ENCODE results near the gene ARL13B. TPM values are rescaled to one million over a fixed set of nuclear protein-coding genes. Genes with fewer than 3 reads are reported as not detected.

ARL13B gene
- total RNA-seq, 2 donors from 2014 or later = 17.2 to 23.9 TPM

GRCh38 chr3:93988283-93988682 is 8.3 kb downstream of the ARL13B start:
- Histone ChIP-seq H3K4me3 (ENCODE audit: low read length) (no peak overlapping the region), H3K27ac (ENCODE audit: low read depth, low read length) (no peak overlapping the region), H3K36me3 (ENCODE audit: control insufficient read depth, insufficient read depth, low read length) (no peaks in the 10 kb centered on the region), H3K9ac (ENCODE audit: extremely low read depth, low read length, poor library complexity, severe bottlenecking) (no peak overlapping the region), H3K4me1 (ENCODE audit: control insufficient read depth, insufficient read depth, low read length) (no peaks in the 10 kb centered on the region), H3K9me3 (ENCODE audit: control insufficient read depth, low read length) (no peaks in the 10 kb centered on the region), H3K27me3 (ENCODE audit: control insufficient read depth, insufficient read depth, low read length, poor library complexity, severe bottlenecking) (no peaks in the 10 kb centered on the region)
- Mint-ChIP-seq H3K36me3 (ENCODE audit: low read depth) (no peaks in the 10 kb centered on the region), H3K4me1 (peaks cover 5% of the 10 kb centered on the region), H3K9me3 (no peaks in the 10 kb centered on the region), H3K27me3 (ENCODE audit: insufficient read depth) (no peaks in the 10 kb centered on the region), H3K4me3 (no peak overlapping the region), H3K27ac (no peak overlapping the region)
- no peak for DNase-seq
- TF ChIP-seq, protein P1, sequence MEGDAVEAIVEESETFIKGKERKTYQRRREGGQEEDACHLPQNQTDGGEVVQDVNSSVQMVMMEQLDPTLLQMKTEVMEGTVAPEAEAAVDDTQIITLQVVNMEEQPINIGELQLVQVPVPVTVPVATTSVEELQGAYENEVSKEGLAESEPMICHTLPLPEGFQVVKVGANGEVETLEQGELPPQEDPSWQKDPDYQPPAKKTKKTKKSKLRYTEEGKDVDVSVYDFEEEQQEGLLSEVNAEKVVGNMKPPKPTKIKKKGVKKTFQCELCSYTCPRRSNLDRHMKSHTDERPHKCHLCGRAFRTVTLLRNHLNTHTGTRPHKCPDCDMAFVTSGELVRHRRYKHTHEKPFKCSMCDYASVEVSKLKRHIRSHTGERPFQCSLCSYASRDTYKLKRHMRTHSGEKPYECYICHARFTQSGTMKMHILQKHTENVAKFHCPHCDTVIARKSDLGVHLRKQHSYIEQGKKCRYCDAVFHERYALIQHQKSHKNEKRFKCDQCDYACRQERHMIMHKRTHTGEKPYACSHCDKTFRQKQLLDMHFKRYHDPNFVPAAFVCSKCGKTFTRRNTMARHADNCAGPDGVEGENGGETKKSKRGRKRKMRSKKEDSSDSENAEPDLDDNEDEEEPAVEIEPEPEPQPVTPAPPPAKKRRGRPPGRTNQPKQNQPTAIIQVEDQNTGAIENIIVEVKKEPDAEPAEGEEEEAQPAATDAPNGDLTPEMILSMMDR (conservative IDR thresholded peaks at IDR 0.05) = no peak

DNA sequence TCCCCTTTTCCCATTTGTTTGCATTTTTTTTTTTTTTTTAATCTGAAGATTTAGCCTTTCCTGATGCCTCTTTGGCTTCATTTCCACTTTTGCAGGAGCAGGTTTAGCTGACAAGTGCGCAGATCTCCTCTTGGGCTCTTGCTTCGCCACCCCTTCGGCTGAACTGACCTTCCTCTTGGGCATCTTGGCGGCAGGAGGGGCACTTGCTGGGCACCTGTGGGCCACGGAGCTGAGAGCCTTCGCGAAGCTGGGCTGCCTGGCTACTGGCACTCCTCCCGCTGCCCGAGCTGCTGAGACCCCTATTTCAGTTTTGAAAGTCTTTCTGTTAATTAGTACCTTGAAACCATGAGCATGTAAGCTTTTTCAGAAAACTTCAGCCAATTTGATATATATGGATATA is 8.8 kb downstream of the ARL13B start:
- Histone ChIP-seq H3K9me3 (ENCODE audit: control insufficient read depth, low read length) (no peaks in the 10 kb centered on the region), H3K4me1 (ENCODE audit: control insufficient read depth, insufficient read depth, low read length) (no peaks in the 10 kb centered on the region), H3K4me3 (ENCODE audit: low read length) (no peak overlapping the region), H3K27ac (ENCODE audit: low read depth, low read length) (no peak overlapping the region), H3K27me3 (ENCODE audit: control insufficient read depth, insufficient read depth, low read length, poor library complexity, severe bottlenecking) (no peaks in the 10 kb centered on the region), H3K36me3 (ENCODE audit: control insufficient read depth, insufficient read depth, low read length) (no peaks in the 10 kb centered on the region), H3K9ac (ENCODE audit: extremely low read depth, low read length, poor library complexity, severe bottlenecking) (no peak overlapping the region)
- 91 to 96% methylated on average over 4 to 9 of the region's 9 CpGs for WGBS, 2 experiments (ENCODE audit: insufficient coverage in 1 of 2, insufficient read length in 1 of 2)
- Mint-ChIP-seq H3K27me3 (ENCODE audit: insufficient read depth) (no peaks in the 10 kb centered on the region), H3K4me1 (peaks cover 5% of the 10 kb centered on the region), H3K4me3 (no peak overlapping the region), H3K36me3 (ENCODE audit: low read depth) (no peaks in the 10 kb centered on the region), H3K9me3 (no peaks in the 10 kb centered on the region), H3K27ac (no peak overlapping the region)
- TF ChIP-seq, protein P1 (conservative IDR thresholded peaks at IDR 0.05) = no peak
- no peak for DNase-seq

GRCh38 chr3:93989241-93989640 is 9.3 kb downstream of the ARL13B start:
- Histone ChIP-seq H3K27me3 (ENCODE audit: control insufficient read depth, insufficient read depth, low read length, poor library complexity, severe bottlenecking) (no peaks in the 10 kb centered on the region), H3K4me3 (ENCODE audit: low read length) (no peak overlapping the region), H3K27ac (ENCODE audit: low read depth, low read length) (no peak overlapping the region), H3K9me3 (ENCODE audit: control insufficient read depth, low read length) (no peaks in the 10 kb centered on the region), H3K9ac (ENCODE audit: extremely low read depth, low read length, poor library complexity, severe bottlenecking) (no peak overlapping the region), H3K4me1 (ENCODE audit: control insufficient read depth, insufficient read depth, low read length) (no peaks in the 10 kb centered on the region), H3K36me3 (ENCODE audit: control insufficient read depth, insufficient read depth, low read length) (no peaks in the 10 kb centered on the region)
- H3K36me3 Mint-ChIP-seq (ENCODE audit: low read depth) = no peaks in the 10 kb centered on the region
- no peaks in the 10 kb centered on the region for H3K27me3 Mint-ChIP-seq (ENCODE audit: insufficient read depth)
- H3K4me1 Mint-ChIP-seq = peaks cover 5% of the 10 kb centered on the region
- no peak overlapping the region for H3K27ac Mint-ChIP-seq
- H3K4me3 Mint-ChIP-seq = no peak overlapping the region
- H3K9me3 Mint-ChIP-seq = no peaks in the 10 kb centered on the region
- TF ChIP-seq, protein P1 (conservative IDR thresholded peaks at IDR 0.05) = no peak
- 93 to 96% methylated on average over 3 of the region's 3 CpGs for WGBS, 2 experiments (ENCODE audit: insufficient coverage in 1 of 2, insufficient read length in 1 of 2)
- DNase-seq = no peak

All from endodermal cell (in vitro differentiated cells).